Stimulated activated CD4-positive, alpha-beta T cell treated with anti-CD3 and anti-CD28 coated beads, Interleukin-1b, Interleukin-23, amount 100 ng/mL, for 4 hours (primary cell): ENCODE measurements around the gene RFC4.

Source experiments
- DNase-seq, 2 donors: peaks; one replicate each; pipeline ENCODE4 v3.0.0-alpha.2; 2020; ENCODE audit warnings: low read depth in 2 of 2

RFC4 gene

GRCh38 chr3:186750316-186750715 is 56.0 kb downstream of the RFC4 start:
- DNase-seq = no peak

- no peak for DNase-seq
Observed at GRCh38 chr3:186746008-186746407, 60.3 kb downstream of the RFC4 start.

- DNase-seq = no peak
Observed at GRCh38 chr3:186743666-186744065, 62.6 kb downstream of the RFC4 start.

- no peak for DNase-seq
Observed at GRCh38 chr3:186742618-186743380, 63.5 kb downstream of the RFC4 start.
